Breast epithelium (tissue), 3 donors: ENCODE results near the gene PGBD1.

ENCODE experiments used
- POLR2A ChIP-seq: fragments of 450-650 bp; IDR thresholded peaks from one replicate; pipeline ENCODE4 v1.6.1; 2016; ENCODE audit warnings: antibody characterized with exemption, mild to moderate bottlenecking, moderate library complexity
- TF ChIP-seq, protein P1 (sequence below), 3 donors: fragments of 450-650 bp; IDR thresholded peaks; one replicate each; pipeline ENCODE4 v1.5.1; 2016 to 2017; ENCODE audit warnings: antibody characterized with exemption in 3 of 3, mild to moderate bottlenecking in 3 of 3, moderate library complexity in 3 of 3

DNA sequence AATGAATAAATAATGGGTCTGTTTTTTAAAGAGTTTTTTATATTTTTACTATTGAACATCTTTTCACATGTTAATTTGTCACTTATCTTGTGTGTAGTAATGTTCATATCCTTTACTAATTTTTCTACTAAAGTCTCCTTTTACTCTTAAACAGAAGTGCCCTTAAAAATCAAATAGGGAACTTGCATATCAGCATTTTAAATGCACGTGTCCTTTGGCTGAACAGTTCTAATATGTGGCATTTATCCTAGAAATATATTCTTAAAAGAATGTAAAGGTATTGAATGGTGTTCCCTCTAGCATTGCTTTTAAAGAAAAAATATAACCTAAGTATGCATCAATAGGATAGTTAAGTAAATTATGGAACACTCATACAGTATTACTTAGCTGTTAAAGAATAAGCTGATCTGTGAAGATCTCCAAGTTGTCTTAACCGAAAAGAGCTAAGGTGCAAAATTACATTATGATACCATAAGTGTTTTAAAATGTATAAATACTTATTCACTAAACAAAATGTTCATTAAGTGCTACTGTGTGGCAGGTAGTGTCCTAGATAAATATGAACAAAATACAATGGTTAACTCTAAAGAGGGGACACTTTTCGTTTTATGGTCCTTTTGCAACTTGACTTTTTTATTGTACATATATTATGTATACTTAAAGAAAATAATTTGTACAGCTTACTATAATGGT, 631 bp upstream of the PGBD1 start:
- no peak for TF ChIP-seq POLR2A
- TF ChIP-seq, protein P1, sequence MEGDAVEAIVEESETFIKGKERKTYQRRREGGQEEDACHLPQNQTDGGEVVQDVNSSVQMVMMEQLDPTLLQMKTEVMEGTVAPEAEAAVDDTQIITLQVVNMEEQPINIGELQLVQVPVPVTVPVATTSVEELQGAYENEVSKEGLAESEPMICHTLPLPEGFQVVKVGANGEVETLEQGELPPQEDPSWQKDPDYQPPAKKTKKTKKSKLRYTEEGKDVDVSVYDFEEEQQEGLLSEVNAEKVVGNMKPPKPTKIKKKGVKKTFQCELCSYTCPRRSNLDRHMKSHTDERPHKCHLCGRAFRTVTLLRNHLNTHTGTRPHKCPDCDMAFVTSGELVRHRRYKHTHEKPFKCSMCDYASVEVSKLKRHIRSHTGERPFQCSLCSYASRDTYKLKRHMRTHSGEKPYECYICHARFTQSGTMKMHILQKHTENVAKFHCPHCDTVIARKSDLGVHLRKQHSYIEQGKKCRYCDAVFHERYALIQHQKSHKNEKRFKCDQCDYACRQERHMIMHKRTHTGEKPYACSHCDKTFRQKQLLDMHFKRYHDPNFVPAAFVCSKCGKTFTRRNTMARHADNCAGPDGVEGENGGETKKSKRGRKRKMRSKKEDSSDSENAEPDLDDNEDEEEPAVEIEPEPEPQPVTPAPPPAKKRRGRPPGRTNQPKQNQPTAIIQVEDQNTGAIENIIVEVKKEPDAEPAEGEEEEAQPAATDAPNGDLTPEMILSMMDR (IDR thresholded peaks at IDR 0.05) = no peak
